Measurements from ENCODE around the gene SRCIN1. TPM values are rescaled to one million over a fixed set of nuclear protein-coding genes. Genes with fewer than 3 reads are reported as not detected.
"Not testable (repeated sequence)": the region's sequence is repeated elsewhere in the genome, so short reads cannot be mapped to it uniquely, and the experiment has no call there.

Gene SRCIN1
- total RNA-seq, 1 donor from 2014 or later, result 2.1 TPM

- H3K4me3 ChIP-seq (ENCODE audit: low read depth, low read length), result no peak overlapping the region
- TF ChIP-seq CTCF (conservative IDR thresholded peaks at IDR 0.05; ENCODE audit: low read depth, low read length), result no peak
Observed at GRCh38 chr17:38534498-38534885, 71.3 kb downstream of the SRCIN1 start.

GRCh38 chr17:38533866-38534497 lies 71.8 kb downstream of the SRCIN1 start:
- no peak for TF ChIP-seq CTCF (conservative IDR thresholded peaks at IDR 0.05; ENCODE audit: low read depth, low read length)

More at GRCh38 chr17:38534498-38534885, 71.3 kb downstream of the SRCIN1 start:
- no peak for DNase-seq (ENCODE audit: low read depth)

GRCh38 chr17:38533241-38533640 lies 72.5 kb downstream of the SRCIN1 start:
- H3K4me3 ChIP-seq (ENCODE audit: low read depth, low read length), result no peak overlapping the region
- no peak for DNase-seq (ENCODE audit: low read depth)
- TF ChIP-seq CTCF (conservative IDR thresholded peaks at IDR 0.05; ENCODE audit: low read depth, low read length), result no peak

More at GRCh38 chr17:38533866-38534497, 71.8 kb downstream of the SRCIN1 start:
- no peak overlapping the region for H3K4me3 ChIP-seq (ENCODE audit: low read depth, low read length)
- no peak for DNase-seq (ENCODE audit: low read depth)

GRCh38 chr17:38532451-38532850 lies 73.3 kb downstream of the SRCIN1 start:
- DNase-seq (ENCODE audit: low read depth), result no peak
- H3K4me3 ChIP-seq (ENCODE audit: low read depth, low read length), result no peak overlapping the region
- no peak for TF ChIP-seq CTCF (conservative IDR thresholded peaks at IDR 0.05; ENCODE audit: low read depth, low read length)

GRCh38 chr17:38531761-38532160 lies 74.0 kb downstream of the SRCIN1 start:
- DNase-seq (ENCODE audit: low read depth), result not testable (repeated sequence)

GRCh38 chr17:38530856-38531255 lies 74.9 kb downstream of the SRCIN1 start:
- not testable (repeated sequence) for DNase-seq (ENCODE audit: low read depth); H3K4me3 ChIP-seq (ENCODE audit: low read depth, low read length)

More at GRCh38 chr17:38531761-38532160, 74.0 kb downstream of the SRCIN1 start:
- not testable (repeated sequence) for H3K4me3 ChIP-seq (ENCODE audit: low read depth, low read length)

- H3K4me3 ChIP-seq (ENCODE audit: low read depth, low read length); DNase-seq (ENCODE audit: low read depth): not testable (repeated sequence)
Observed at GRCh38 chr17:38528141-38528540, 77.6 kb downstream of the SRCIN1 start.

GRCh38 chr17:38526526-38526925 lies 79.2 kb downstream of the SRCIN1 start:
- not testable (repeated sequence) for H3K4me3 ChIP-seq (ENCODE audit: low read depth, low read length); DNase-seq (ENCODE audit: low read depth)

GRCh38 chr17:38512473-38513058 lies 93.2 kb downstream of the SRCIN1 start:
- no peak for TF ChIP-seq CTCF (conservative IDR thresholded peaks at IDR 0.05; ENCODE audit: low read depth, low read length)
- no peak for DNase-seq (ENCODE audit: low read depth)
- no peak overlapping the region for H3K4me3 ChIP-seq (ENCODE audit: low read depth, low read length)

All from epithelial cell of proximal tubule (primary cell).